ENCODE data around the gene CDH20. TPM values are rescaled to one million over a fixed set of nuclear protein-coding genes. Genes with fewer than 3 reads are reported as not detected.

The CDH20 gene
- total and polyA plus RNA-seq, 4 donors, result 0.02 to 0.11 (median 0.07) TPM; not detected in 1

GRCh38 chr18:61323951-61324350, 9.3 kb upstream of the CDH20 start:
- H3K27me3 ChIP-seq (ENCODE audit: control insufficient read depth in 3 of 3, insufficient read depth in 3 of 3, low read length in 2 of 3), result peaks cover 0 to 5% (median 0%) of the 10 kb centered on the region in 3 donors
- no peak overlapping the region for H3K27ac ChIP-seq (ENCODE audit: low read depth in 1 of 2, low read length in 1 of 2)
- WGBS, 2 donors, result 84 to 86% methylated on average over 1 of the region's 1 CpG
- no peaks in the 10 kb centered on the region for H3K4me1 ChIP-seq (ENCODE audit: control insufficient read depth in 5 of 5, insufficient read depth in 5 of 5, low read length in 5 of 5)
- H3K36me3 ChIP-seq (ENCODE audit: control insufficient read depth in 4 of 4, insufficient read depth in 4 of 4, low read length in 4 of 4), result no peaks in the 10 kb centered on the region
- peaks cover 0 to 5% (median 0%) of the 10 kb centered on the region in 4 donors for H3K9me3 ChIP-seq (ENCODE audit: control insufficient read depth in 4 of 4, insufficient read depth in 3 of 4, low read length in 3 of 4)
- DNase-seq (no peak), ATAC-seq (ENCODE audit: insufficient read depth, low FRiP score) (no peak)
- H3K4me3 ChIP-seq, result no peak overlapping the region
- TF ChIP-seq, protein P1, sequence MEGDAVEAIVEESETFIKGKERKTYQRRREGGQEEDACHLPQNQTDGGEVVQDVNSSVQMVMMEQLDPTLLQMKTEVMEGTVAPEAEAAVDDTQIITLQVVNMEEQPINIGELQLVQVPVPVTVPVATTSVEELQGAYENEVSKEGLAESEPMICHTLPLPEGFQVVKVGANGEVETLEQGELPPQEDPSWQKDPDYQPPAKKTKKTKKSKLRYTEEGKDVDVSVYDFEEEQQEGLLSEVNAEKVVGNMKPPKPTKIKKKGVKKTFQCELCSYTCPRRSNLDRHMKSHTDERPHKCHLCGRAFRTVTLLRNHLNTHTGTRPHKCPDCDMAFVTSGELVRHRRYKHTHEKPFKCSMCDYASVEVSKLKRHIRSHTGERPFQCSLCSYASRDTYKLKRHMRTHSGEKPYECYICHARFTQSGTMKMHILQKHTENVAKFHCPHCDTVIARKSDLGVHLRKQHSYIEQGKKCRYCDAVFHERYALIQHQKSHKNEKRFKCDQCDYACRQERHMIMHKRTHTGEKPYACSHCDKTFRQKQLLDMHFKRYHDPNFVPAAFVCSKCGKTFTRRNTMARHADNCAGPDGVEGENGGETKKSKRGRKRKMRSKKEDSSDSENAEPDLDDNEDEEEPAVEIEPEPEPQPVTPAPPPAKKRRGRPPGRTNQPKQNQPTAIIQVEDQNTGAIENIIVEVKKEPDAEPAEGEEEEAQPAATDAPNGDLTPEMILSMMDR (IDR thresholded peaks at IDR 0.05; ENCODE audit: control extremely low read depth, extremely low read depth), result no peak
- no peak overlapping the region for H3K9ac ChIP-seq (ENCODE audit: insufficient read depth in 1 of 2, low read length in 2 of 2)

GRCh38 chr18:61326407-61326806, 6.8 kb upstream of the CDH20 start:
- Histone ChIP-seq H3K9ac (ENCODE audit: insufficient read depth in 1 of 2, low read length in 2 of 2) (no peak overlapping the region), H3K9me3 (ENCODE audit: control insufficient read depth in 4 of 4, insufficient read depth in 3 of 4, low read length in 3 of 4) (no peaks in the 10 kb centered on the region), H3K27me3 (ENCODE audit: control insufficient read depth in 3 of 3, insufficient read depth in 3 of 3, low read length in 2 of 3) (peaks cover 0 to 6% (median 3%) of the 10 kb centered on the region in 3 donors), H3K27ac (ENCODE audit: low read depth in 1 of 2, low read length in 1 of 2) (no peak overlapping the region), H3K36me3 (ENCODE audit: control insufficient read depth in 4 of 4, insufficient read depth in 4 of 4, low read length in 4 of 4) (no peaks in the 10 kb centered on the region), H3K4me3 (no peak overlapping the region), H3K4me1 (ENCODE audit: control insufficient read depth in 5 of 5, insufficient read depth in 5 of 5, low read length in 5 of 5) (no peaks in the 10 kb centered on the region)
- ATAC-seq (ENCODE audit: insufficient read depth, low FRiP score), result no peak
- no peak for DNase-seq
- TF ChIP-seq, protein P1 (IDR thresholded peaks at IDR 0.05; ENCODE audit: control extremely low read depth, extremely low read depth), result no peak

DNA sequence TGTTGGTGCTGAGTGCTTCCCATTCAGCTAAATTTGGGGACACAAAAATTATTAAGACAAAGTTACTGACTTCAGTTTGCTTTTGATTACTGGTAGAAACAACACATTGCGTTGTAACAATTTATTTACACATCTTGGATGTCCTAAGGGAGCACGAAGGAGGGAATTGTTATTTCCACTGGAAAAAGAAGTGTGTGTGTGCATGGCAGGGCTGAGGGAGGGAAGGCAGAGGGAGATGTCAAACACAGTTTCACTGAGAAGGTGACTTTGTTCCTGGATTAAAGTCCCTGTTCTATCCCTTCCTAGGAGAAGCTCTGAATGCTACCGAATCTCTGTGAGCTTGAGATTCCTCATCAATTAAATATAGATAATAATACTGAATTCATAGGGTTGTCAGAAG, 3.8 kb upstream of the CDH20 start:
- TF ChIP-seq, protein P1 (IDR thresholded peaks at IDR 0.05; ENCODE audit: control extremely low read depth, extremely low read depth), result no peak
- H3K36me3 ChIP-seq (ENCODE audit: control insufficient read depth in 4 of 4, insufficient read depth in 4 of 4, low read length in 4 of 4), result no peaks in the 10 kb centered on the region
- no peak for ATAC-seq (ENCODE audit: insufficient read depth, low FRiP score)
- peaks cover 11 to 25% (median 16%) of the 10 kb centered on the region in 3 donors for H3K27me3 ChIP-seq (ENCODE audit: control insufficient read depth in 3 of 3, insufficient read depth in 3 of 3, low read length in 2 of 3)
- peaks cover 0 to 11% (median 1%) of the 10 kb centered on the region in 5 donors for H3K4me1 ChIP-seq (ENCODE audit: control insufficient read depth in 5 of 5, insufficient read depth in 5 of 5, low read length in 5 of 5)
- no peak overlapping the region for H3K4me3 ChIP-seq
- no peak overlapping the region for H3K9ac ChIP-seq (ENCODE audit: insufficient read depth in 1 of 2, low read length in 2 of 2)
- no peak for DNase-seq
- H3K27ac ChIP-seq (ENCODE audit: low read depth in 1 of 2, low read length in 1 of 2), result no peak overlapping the region
- 53 to 59% methylated on average over 3 of the region's 3 CpGs for WGBS, 2 donors
- no peaks in the 10 kb centered on the region for H3K9me3 ChIP-seq (ENCODE audit: control insufficient read depth in 4 of 4, insufficient read depth in 3 of 4, low read length in 3 of 4)

DNA sequence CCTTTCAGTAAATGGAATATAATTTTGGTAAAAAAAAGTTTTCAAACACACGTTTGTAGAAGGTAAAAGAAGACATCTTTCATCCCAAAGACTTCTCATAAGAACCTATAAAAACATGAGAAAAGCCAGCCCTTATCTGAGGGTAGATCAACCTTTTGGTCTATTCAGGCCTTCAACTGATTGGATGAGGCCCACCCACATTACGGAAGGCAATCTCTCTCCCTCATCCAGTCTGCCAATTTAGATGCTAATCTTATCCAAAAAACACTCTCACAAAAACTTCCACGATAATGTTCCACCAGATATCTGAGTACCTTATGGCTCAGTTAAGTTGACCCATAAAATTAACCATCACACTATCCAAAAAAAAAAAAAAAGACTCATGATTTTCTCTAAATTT, 2.2 kb upstream of the CDH20 start:
- no peak overlapping the region for H3K9ac ChIP-seq (ENCODE audit: insufficient read depth in 1 of 2, low read length in 2 of 2)
- ATAC-seq (ENCODE audit: insufficient read depth, low FRiP score) (no peak), DNase-seq (no peak)
- TF ChIP-seq, protein P1 (IDR thresholded peaks at IDR 0.05; ENCODE audit: control extremely low read depth, extremely low read depth), result no peak
- H3K4me1 ChIP-seq (ENCODE audit: control insufficient read depth in 5 of 5, insufficient read depth in 5 of 5, low read length in 5 of 5), result peaks cover 0 to 13% (median 5%) of the 10 kb centered on the region in 5 donors
- no peak overlapping the region for H3K27ac ChIP-seq (ENCODE audit: low read depth in 1 of 2, low read length in 1 of 2)
- H3K27me3 ChIP-seq (ENCODE audit: control insufficient read depth in 3 of 3, insufficient read depth in 3 of 3, low read length in 2 of 3), result peaks cover 11 to 40% (median 32%) of the 10 kb centered on the region in 3 donors
- H3K36me3 ChIP-seq (ENCODE audit: control insufficient read depth in 4 of 4, insufficient read depth in 4 of 4, low read length in 4 of 4), result no peaks in the 10 kb centered on the region
- 86 to 92% methylated on average over 3 of the region's 3 CpGs for WGBS, 2 donors
- H3K4me3 ChIP-seq, result no peak overlapping the region
- H3K9me3 ChIP-seq (ENCODE audit: control insufficient read depth in 4 of 4, insufficient read depth in 3 of 4, low read length in 3 of 4), result no peaks in the 10 kb centered on the region

All from lung (tissue), 12 donors.